Kidney (tissue), 14 donors: Measurements from ENCODE around the gene DUS1L. TPM values are rescaled to one million over a fixed set of nuclear protein-coding genes. Genes with fewer than 3 reads are reported as not detected.

ENCODE experiments used
- DNase-seq, 5 donors: peaks; one replicate each; pipeline ENCODE4 v3.0.0-alpha.2; 2013 to 2020
- FAIRE-seq: peaks from 2 replicates; lab custom pipeline; 2012; peaks lifted over from hg19 to GRCh38; lab: Jason Lieb, UNC
- H3K27ac ChIP-seq, 2 donors: one replicate each; pipeline ENCODE4 v1.7.0; 2013; ENCODE audit warnings: low read depth in 2 of 2, low read length in 2 of 2, inconsistent platforms in 1 of 2
- H3K27me3 ChIP-seq: one replicate; pipeline ENCODE4 v1.7.1; 2013; ENCODE audit warnings: low read length, inconsistent platforms; ENCODE audit not compliant: control insufficient read depth, insufficient read depth
- H3K36me3 ChIP-seq, 3 donors: one replicate each; pipeline versions ENCODE4 v1.7.0 to v1.7.1; 2013; ENCODE audit warnings: low read length in 3 of 3, control low read depth in 1 of 3, inconsistent platforms in 1 of 3; ENCODE audit not compliant: insufficient read depth in 3 of 3, control insufficient read depth in 2 of 3
- H3K4me1 ChIP-seq, 3 donors: one replicate each; pipeline versions ENCODE4 v1.7.0 to v1.7.1; 2013; ENCODE audit warnings: low read length in 3 of 3, inconsistent platforms in 1 of 3, low read depth in 1 of 3; ENCODE audit not compliant: control insufficient read depth in 2 of 3, insufficient read depth in 2 of 3
- H3K4me3 ChIP-seq, 3 donors: one replicate each; pipeline versions ENCODE4 v1.7.0 to v1.8.1; 2013; ENCODE audit warnings: low read length in 3 of 3, control low read depth in 1 of 3, inconsistent platforms in 1 of 3
- H3K9ac ChIP-seq, 3 donors: one replicate each; pipeline versions ENCODE4 v1.7.0 to v1.7.1; 2013; ENCODE audit warnings: low read length in 3 of 3, control low read depth in 1 of 3, inconsistent platforms in 1 of 3
- H3K9me3 ChIP-seq, 3 donors: one replicate each; pipeline versions ENCODE4 v1.7.0 to v1.7.1; 2013; ENCODE audit warnings: low read length in 3 of 3, control low read depth in 1 of 3, inconsistent platforms in 1 of 3; ENCODE audit not compliant: control insufficient read depth in 2 of 3, insufficient read depth in 1 of 3
- intact Hi-C: fragments of 100-400 bp; cut with DNase I; formaldehyde crosslinking; loops from one replicate; pipeline ENCODE4 v1.11.1; 2022
- polyA plus RNA-seq: library from polyadenylated mRNA; stranded (reverse); fragments of 350-450 nt; fragmentation: Illumina TruSeq; extraction: RNeasy Lipid Tissue Mini Kit (QIAGEN cat#74804); gene quantifications from one replicate; pipeline ENCODE4 v1.2.3, GENCODE V29; 2014; ENCODE audit warnings: low read depth, low replicate concordance; ENCODE audit not compliant: insufficient read depth
- total RNA-seq: library from RNA; stranded (reverse); fragmentation: NEBNext Ultra II Directional; extraction: Animal tissue kit (Norgen Biotek cat#: 25700); gene quantifications from one replicate; pipeline ENCODE4 v1.2.1, GENCODE V29; 2021
- TF ChIP-seq, protein P1 (sequence below): IDR thresholded peaks from 3 replicates; pipeline ENCODE4 v1.5.1; 2012; ENCODE audit warnings: mild to moderate bottlenecking, moderate library complexity, borderline replicate concordance; ENCODE audit not compliant: insufficient read depth; ENCODE audit errors: extremely low read depth
- donor health status: control.
- donor health status: control.
- donor health status: control.
- donor health status: control.
- donor health status: control.
- donor health status: DM: yes; HTN: yes; CAD: no.
- donor health status: Normal renal cell carcinoma (clear cell type).

The DUS1L gene
- total and polyA plus RNA-seq, 2 donors from 2014 or later = 84.8 to 102 TPM

DNA sequence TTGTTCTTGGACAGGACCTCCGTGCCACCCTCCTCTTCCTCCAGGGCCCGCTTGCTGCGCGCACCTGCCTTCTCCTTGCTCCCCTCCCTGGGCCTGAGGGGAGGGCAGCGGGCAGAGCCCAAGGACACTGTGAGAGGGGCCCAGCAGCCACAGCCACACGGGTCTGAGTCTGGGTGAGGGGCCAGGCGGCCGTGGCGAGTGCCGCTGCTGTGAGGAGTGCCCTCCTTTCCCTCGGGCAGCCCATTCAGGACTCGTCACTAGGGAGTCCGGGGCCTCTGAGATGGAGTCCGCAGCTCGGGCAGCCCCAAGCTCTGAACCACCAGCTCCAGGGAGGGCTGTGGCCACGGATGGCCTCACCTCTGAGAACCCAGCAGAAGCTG is 5.6 kb downstream of the DUS1L start:
- H3K36me3 ChIP-seq = peaks cover 0 to 25% (median 5%) of the 10 kb centered on the region in 3 donors
- DNase-seq (peak in 1 of 5 donors; percentile 62), FAIRE-seq (no peak)
- H3K4me3 ChIP-seq = no peak overlapping the region
- no peak overlapping the region for H3K9ac ChIP-seq
- peaks cover 0 to 21% (median 9%) of the 10 kb centered on the region in 3 donors for H3K4me1 ChIP-seq
- H3K27me3 ChIP-seq = no peaks in the 10 kb centered on the region
- no peaks in the 10 kb centered on the region for H3K9me3 ChIP-seq
- TF ChIP-seq, protein P1, sequence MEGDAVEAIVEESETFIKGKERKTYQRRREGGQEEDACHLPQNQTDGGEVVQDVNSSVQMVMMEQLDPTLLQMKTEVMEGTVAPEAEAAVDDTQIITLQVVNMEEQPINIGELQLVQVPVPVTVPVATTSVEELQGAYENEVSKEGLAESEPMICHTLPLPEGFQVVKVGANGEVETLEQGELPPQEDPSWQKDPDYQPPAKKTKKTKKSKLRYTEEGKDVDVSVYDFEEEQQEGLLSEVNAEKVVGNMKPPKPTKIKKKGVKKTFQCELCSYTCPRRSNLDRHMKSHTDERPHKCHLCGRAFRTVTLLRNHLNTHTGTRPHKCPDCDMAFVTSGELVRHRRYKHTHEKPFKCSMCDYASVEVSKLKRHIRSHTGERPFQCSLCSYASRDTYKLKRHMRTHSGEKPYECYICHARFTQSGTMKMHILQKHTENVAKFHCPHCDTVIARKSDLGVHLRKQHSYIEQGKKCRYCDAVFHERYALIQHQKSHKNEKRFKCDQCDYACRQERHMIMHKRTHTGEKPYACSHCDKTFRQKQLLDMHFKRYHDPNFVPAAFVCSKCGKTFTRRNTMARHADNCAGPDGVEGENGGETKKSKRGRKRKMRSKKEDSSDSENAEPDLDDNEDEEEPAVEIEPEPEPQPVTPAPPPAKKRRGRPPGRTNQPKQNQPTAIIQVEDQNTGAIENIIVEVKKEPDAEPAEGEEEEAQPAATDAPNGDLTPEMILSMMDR = no peak
- intact Hi-C loops = no loop called here
- H3K27ac ChIP-seq = no peak overlapping the region

DNA sequence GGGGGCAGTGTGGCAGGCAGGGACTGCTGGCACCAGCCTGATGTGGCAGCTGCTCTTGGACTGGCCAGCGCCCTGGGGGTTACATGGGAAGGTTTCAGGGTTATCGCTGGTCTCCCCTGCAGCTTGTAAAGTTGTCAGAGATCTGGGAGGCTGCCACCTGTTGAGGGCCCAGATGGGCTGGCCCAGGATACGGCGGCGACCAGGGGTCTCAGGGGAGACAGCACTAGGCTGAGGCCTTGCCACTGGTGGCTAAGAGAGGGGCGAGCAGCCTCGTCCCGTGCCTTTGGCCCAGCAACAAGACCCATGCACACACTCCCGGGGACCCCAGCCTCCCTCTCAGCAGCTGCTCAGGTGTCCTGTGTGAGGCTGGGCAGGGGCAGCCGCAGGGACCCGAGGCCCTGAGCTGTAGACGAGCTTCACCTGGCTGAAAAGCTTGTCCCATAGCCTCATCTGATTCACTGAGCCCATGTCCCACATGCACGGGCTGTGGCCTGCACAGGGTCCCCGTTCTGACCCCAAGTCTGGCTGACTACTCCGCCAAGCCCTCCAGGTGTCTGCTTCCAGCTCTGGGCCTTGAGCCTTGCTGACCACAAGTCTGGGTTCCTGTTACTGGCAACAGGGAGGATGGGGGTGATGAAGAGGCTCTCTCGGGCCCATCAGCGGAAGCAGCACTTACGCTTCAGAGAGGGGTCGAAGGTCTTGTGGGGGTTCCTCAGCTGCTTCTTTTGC is 6.2 kb downstream of the DUS1L start:
- peak in 1 of 5 donors; percentile 63 for DNase-seq
- Histone ChIP-seq H3K4me1 (peaks cover 0 to 16% (median 4%) of the 10 kb centered on the region in 3 donors), H3K9me3 (no peaks in the 10 kb centered on the region), H3K36me3 (peaks cover 0 to 27% (median 5%) of the 10 kb centered on the region in 3 donors), H3K27ac (no peak overlapping the region), H3K4me3 (no peak overlapping the region), H3K27me3 (no peaks in the 10 kb centered on the region), H3K9ac (no peak overlapping the region)
- intact Hi-C loops = no loop called here
- no peak for FAIRE-seq
- TF ChIP-seq, protein P1 = no peak

DNA sequence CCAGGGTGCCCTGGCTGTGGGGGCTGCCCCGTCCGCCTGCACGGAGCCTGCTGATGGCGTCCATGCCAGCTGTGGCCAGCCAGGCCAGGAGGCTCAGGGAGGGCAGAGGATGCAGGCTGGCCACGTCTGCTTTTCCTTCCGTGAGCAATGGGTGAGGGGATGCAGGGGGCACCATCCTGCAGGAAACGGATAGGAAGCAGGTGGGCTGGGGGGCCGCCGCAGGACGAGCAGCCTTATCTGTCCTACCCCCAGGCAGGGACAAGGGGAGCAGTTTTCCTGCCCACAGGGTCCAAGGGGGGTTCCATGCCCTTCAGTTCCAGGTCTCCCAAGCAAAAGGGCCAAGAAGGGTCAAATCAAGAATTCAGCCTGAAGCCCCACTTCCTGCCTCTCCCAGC is 6.8 kb downstream of the DUS1L start:
- no peaks in the 10 kb centered on the region for H3K9me3 ChIP-seq
- H3K27me3 ChIP-seq = no peaks in the 10 kb centered on the region
- FAIRE-seq = no peak
- intact Hi-C loops = no loop called here
- no peak overlapping the region for H3K9ac ChIP-seq
- H3K36me3 ChIP-seq = peaks cover 0 to 28% (median 5%) of the 10 kb centered on the region in 3 donors
- no peak overlapping the region for H3K27ac ChIP-seq
- TF ChIP-seq, protein P1 = no peak
- H3K4me3 ChIP-seq = no peak overlapping the region
- DNase-seq = no peak
- peaks cover 0 to 11% (median 4%) of the 10 kb centered on the region in 3 donors for H3K4me1 ChIP-seq
